WTC11 (cell line): Measurements from ENCODE around the gene DYRK2. TPM values are rescaled to one million over a fixed set of nuclear protein-coding genes. Genes with fewer than 3 reads are reported as not detected.

Source experiments
- ATAC-seq: fragments of 200-7000 bp; cut with Tn5 transposase; 2 replicates; pipeline ENCODE4 v1.10.0; 2021; ENCODE audit warnings: mild to moderate bottlenecking, moderate library complexity
- CTCF ChIA-PET: fragments of 300-600 bp; sonication (Branson Sonifier 250); formaldehyde crosslinking; loops from one replicate; lab custom pipeline; 2021; ENCODE audit warnings: antibody characterized with exemption; lab: Charles Lee
- POLR2A ChIA-PET: fragments of 350-600 bp; sonication (Branson Sonifier 250); formaldehyde crosslinking; loops from one replicate; lab custom pipeline; 2021; ENCODE audit warnings: antibody characterized with exemption; lab: Charles Lee
- DNase-seq: peaks from one replicate; pipeline ENCODE4 v3.0.0; 2021; ENCODE audit warnings: low spot score
- H3K27ac Mint-ChIP-seq: 2 replicates; pipeline ENCODE4 v1.8.0; 2021; ENCODE audit warnings: mixed read lengths
- H3K27me3 Mint-ChIP-seq: 2 replicates; pipeline ENCODE4 v1.8.0; 2021; ENCODE audit warnings: low read depth, mild to moderate bottlenecking, moderate library complexity, mixed read lengths
- H3K36me3 Mint-ChIP-seq: 2 replicates; pipeline ENCODE4 v1.8.0; 2021; ENCODE audit warnings: mixed read lengths
- H3K4me1 Mint-ChIP-seq: 2 replicates; pipeline ENCODE4 v1.8.0; 2022; ENCODE audit warnings: mixed read lengths
- H3K4me3 Mint-ChIP-seq: 2 replicates; pipeline ENCODE4 v1.8.0; 2021; ENCODE audit warnings: mild to moderate bottlenecking, moderate library complexity, mixed read lengths
- H3K9me3 Mint-ChIP-seq: 2 replicates; pipeline ENCODE4 v1.8.0; 2021; ENCODE audit warnings: mixed read lengths
- CTCF ChIP-seq: fragments of 200-600 bp; IDR thresholded peaks from 2 replicates; pipeline ENCODE4 v1.8.0; 2022; ENCODE audit warnings: antibody characterized with exemption
- ERG ChIP-seq: fragments of 250-450 bp; sonication (Bioruptor Pico); IDR thresholded peaks from 2 replicates; pipeline ENCODE4 v1.8.0; 2021; ENCODE audit warnings: mild to moderate bottlenecking
- ETV6 ChIP-seq: sonication (generic); formaldehyde crosslinking; IDR thresholded peaks from 2 replicates; pipeline ENCODE4 v1.8.1; 2022; ENCODE audit warnings: mild to moderate bottlenecking, missing genetic modification reagents
- IRF1 ChIP-seq: sonication (generic); formaldehyde crosslinking; IDR thresholded peaks from 2 replicates; pipeline ENCODE4 v1.8.0; 2023; ENCODE audit warnings: missing genetic modification reagents
- KAT7 ChIP-seq: sonication (generic); formaldehyde crosslinking; IDR thresholded peaks from 2 replicates; pipeline ENCODE4 v1.8.1; 2023; ENCODE audit warnings: missing genetic modification reagents, mild to moderate bottlenecking, borderline replicate concordance
- MLX ChIP-seq: sonication (generic); formaldehyde crosslinking; IDR thresholded peaks from 2 replicates; pipeline ENCODE4 v1.8.1; 2023; ENCODE audit warnings: mild to moderate bottlenecking, missing genetic modification reagents, moderate library complexity
- MXD4 ChIP-seq: fragments of 250-450 bp; sonication (Bioruptor Pico); IDR thresholded peaks from 2 replicates; pipeline ENCODE4 v1.8.0; 2021; ENCODE audit warnings: mild to moderate bottlenecking, moderate library complexity, borderline replicate concordance
- OVOL2 ChIP-seq: fragments of 250-450 bp; sonication (Bioruptor Pico); IDR thresholded peaks from 2 replicates; pipeline ENCODE4 v1.9.0; 2021; ENCODE audit warnings: mild to moderate bottlenecking, borderline replicate concordance
- RELA ChIP-seq: sonication (generic); formaldehyde crosslinking; IDR thresholded peaks from 2 replicates; pipeline ENCODE4 v1.8.1; 2022; ENCODE audit warnings: missing genetic modification reagents, mild to moderate bottlenecking, borderline replicate concordance
- SP1 ChIP-seq: sonication (generic); formaldehyde crosslinking; conservative IDR thresholded peaks from 2 replicates; pipeline ENCODE4 v1.8.1; 2022; ENCODE audit warnings: missing genetic modification reagents
- ZNF121 ChIP-seq: sonication (generic); formaldehyde crosslinking; IDR thresholded peaks from 2 replicates; pipeline ENCODE4 v1.8.0; 2023; ENCODE audit warnings: missing genetic modification reagents
- ZNF263 ChIP-seq: sonication (generic); formaldehyde crosslinking; IDR thresholded peaks from 2 replicates; pipeline ENCODE4 v1.8.1; 2022; ENCODE audit warnings: low read depth, mild to moderate bottlenecking, moderate library complexity, missing genetic modification reagents
- ZNF396 ChIP-seq: fragments of 250-450 bp; sonication (Bioruptor Pico); IDR thresholded peaks from 2 replicates; pipeline ENCODE4 v1.8.0; 2021; ENCODE audit warnings: mild to moderate bottlenecking, moderate library complexity, borderline replicate concordance
- ZNF416 ChIP-seq: fragments of 250-450 bp; sonication (Bioruptor Pico); IDR thresholded peaks from 2 replicates; pipeline ENCODE4 v1.9.0; 2021; ENCODE audit warnings: mild to moderate bottlenecking, inconsistent platforms
- ZNF512 ChIP-seq: sonication (generic); formaldehyde crosslinking; IDR thresholded peaks from 2 replicates; pipeline ENCODE4 v1.8.1; 2022; ENCODE audit warnings: missing genetic modification reagents, borderline replicate concordance
- ZSCAN18 ChIP-seq: fragments of 250-450 bp; sonication (Bioruptor Pico); IDR thresholded peaks from 2 replicates; pipeline ENCODE4 v2.1.2; 2022; ENCODE audit warnings: mild to moderate bottlenecking, moderate library complexity
- total RNA-seq: library from RNA; stranded (reverse); gene quantifications from 3 replicates; pipeline ENCODE4 v1.2.3, GENCODE V29; 2021

Gene DYRK2
- total RNA-seq, 1 experiment from 2014 or later = 36.1 TPM

GRCh38 chr12:67689385-67689784 is 40.8 kb downstream of the DYRK2 start (continued):
- TF ChIP-seq ZNF263 (CRISPR knock-in tag) (no peak), ZSCAN18 (CRISPR knock-in tag) (no peak)

GRCh38 chr12:67690656-67691055 is 42.1 kb downstream of the DYRK2 start:
- TF ChIP-seq ZNF512 (CRISPR knock-in tag) (no peak), ZNF121 (no peak), CTCF (no peak), MLX (CRISPR knock-in tag) (no peak), ETV6 (CRISPR knock-in tag) (no peak), SP1 (CRISPR knock-in tag) (no peak), KAT7 (CRISPR knock-in tag) (no peak), MXD4 (CRISPR knock-in tag) (no peak), RELA (no peak), IRF1 (no peak), ZNF396 (no peak), OVOL2 (CRISPR knock-in tag) (no peak), ZNF416 (CRISPR knock-in tag) (no peak), ZNF263 (CRISPR knock-in tag) (no peak)
- ATAC-seq (no peak), DNase-seq (no peak)
- peaks cover 7% of the 10 kb centered on the region; the same call in 1 of the 2 replicates for H3K4me1 Mint-ChIP-seq
- no peaks in the 10 kb centered on the region for H3K36me3 Mint-ChIP-seq
- ChIA-PET CTCF (interaction anchor here (0.5 kb wide), 1 partner anchor 335 kb away, joined by 3 read pairs; no protein-coding TSS in a partner anchor), POLR2A (no interaction called here)
- H3K9me3 Mint-ChIP-seq = peaks cover 9% of the 10 kb centered on the region
- no peaks in the 10 kb centered on the region for H3K27me3 Mint-ChIP-seq
- no peak overlapping the region for H3K4me3 Mint-ChIP-seq
- no peak overlapping the region for H3K27ac Mint-ChIP-seq

- DNase-seq (no peak), ATAC-seq (no peak)
- no peak for TF ChIP-seq ERG (CRISPR knock-in tag)
- peaks cover 9% of the 10 kb centered on the region for H3K9me3 Mint-ChIP-seq
- H3K4me3 Mint-ChIP-seq = no peak overlapping the region
- CTCF ChIA-PET = interaction anchor here (0.5 kb wide), 1 partner anchor 335 kb away, joined by 3 read pairs; no protein-coding TSS in a partner anchor
- no peak overlapping the region for H3K27ac Mint-ChIP-seq
- H3K4me1 Mint-ChIP-seq = peaks cover 7% of the 10 kb centered on the region; the same call in 1 of the 2 replicates
- H3K36me3 Mint-ChIP-seq = no peaks in the 10 kb centered on the region
- H3K27me3 Mint-ChIP-seq = no peaks in the 10 kb centered on the region
- POLR2A ChIA-PET = no interaction called here
Measured at GRCh38 chr12:67691220-67691619, 42.7 kb downstream of the DYRK2 start.
